IPS DF 6.9 (cell line): ENCODE measurements around the gene FAM228A.
"Not testable (repeated sequence)": the region's sequence is repeated elsewhere in the genome, so short reads cannot be mapped to it uniquely, and the experiment has no call there.

Experiments used
- DNase-seq: peaks from one replicate; pipeline ENCODE4 v3.0.0-alpha.2; 2013; ENCODE audit warnings: low read depth, low spot score
- H3K27ac ChIP-seq: one replicate; pipeline ENCODE4 v1.5.1; 2013; ENCODE audit warnings: low read length, control low read depth
- H3K27me3 ChIP-seq: 2 replicates; pipeline ENCODE4 v1.6.1; 2013; ENCODE audit warnings: mild to moderate bottlenecking, low read length; ENCODE audit not compliant: control insufficient read depth, insufficient read depth
- H3K36me3 ChIP-seq: 2 replicates; pipeline ENCODE4 v1.6.1; 2013; ENCODE audit warnings: low read length; ENCODE audit not compliant: control insufficient read depth, insufficient read depth
- H3K4me1 ChIP-seq: 2 replicates; pipeline ENCODE4 v1.6.1; 2013; ENCODE audit warnings: low read length; ENCODE audit not compliant: control insufficient read depth, insufficient read depth
- H3K4me3 ChIP-seq: 2 replicates; pipeline ENCODE4 v1.5.1; 2013; ENCODE audit warnings: mild to moderate bottlenecking, low read length
- H3K9me3 ChIP-seq: 2 replicates; pipeline ENCODE4 v1.6.1; 2013; ENCODE audit warnings: low read length, inconsistent platforms; ENCODE audit not compliant: control insufficient read depth, insufficient read depth
- WGBS: extraction: QIAGEN DNeasy Blood & Tissue Kit; methylation state at CpG from one replicate; pipeline ENCODE4 v1.1.7; 2013; ENCODE audit warnings: mixed read lengths, missing lambda C conversion rate; ENCODE audit not compliant: insufficient read length, insufficient coverage; 5-methylcytosine and 5-hydroxymethylcytosine counted together

The FAM228A gene

DNA sequence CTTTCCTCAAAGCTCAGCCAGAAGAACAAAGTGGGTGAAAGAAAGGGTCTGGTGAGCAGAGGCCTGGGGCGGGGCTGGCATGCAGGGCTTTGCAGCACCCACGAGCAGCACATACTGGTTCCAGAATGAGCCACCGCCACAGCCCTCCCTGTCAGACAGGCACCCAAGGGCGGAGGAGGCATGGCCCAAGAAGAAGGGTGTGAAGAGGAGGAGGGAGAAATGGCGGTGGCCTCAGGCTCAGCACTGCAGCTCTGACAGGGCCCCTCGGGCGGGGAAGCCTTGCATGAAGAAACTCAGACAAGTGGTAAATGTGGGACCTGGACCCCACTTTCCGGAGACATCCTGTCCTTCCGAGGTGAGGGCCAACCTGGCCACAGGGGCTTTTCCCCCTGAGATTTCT lies 15.7 kb downstream of the FAM228A start:
- no peak for DNase-seq
- Histone ChIP-seq H3K4me3 (no peak overlapping the region), H3K36me3 (no peaks in the 10 kb centered on the region), H3K27me3 (no peaks in the 10 kb centered on the region; the same call in 1 of the 2 replicates), H3K4me1 (no peaks in the 10 kb centered on the region), H3K27ac (no peak overlapping the region), H3K9me3 (no peaks in the 10 kb centered on the region)
- WGBS, result no CpG with 5 or more reads among the region's 9 CpGs

DNA sequence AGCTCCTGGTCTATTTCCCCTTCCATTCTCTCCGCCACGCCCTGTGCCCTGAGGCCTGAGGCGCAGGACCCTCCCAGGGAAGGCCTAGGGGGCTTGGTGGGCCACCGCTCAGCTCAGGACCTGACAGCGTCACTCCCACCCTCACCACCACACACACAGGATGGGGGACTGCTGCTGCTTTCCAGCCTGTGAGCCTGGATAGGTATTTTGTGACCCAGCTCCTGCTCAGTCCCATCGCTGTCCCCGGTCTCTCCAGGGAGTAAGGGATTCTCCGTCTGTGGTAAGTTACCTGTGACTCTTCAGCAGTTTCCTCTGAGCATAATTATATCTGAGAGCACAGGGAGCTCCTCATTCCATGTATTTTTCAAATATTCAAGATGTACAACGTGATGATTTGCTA lies 16.3 kb downstream of the FAM228A start:
- Histone ChIP-seq H3K27ac (no peak overlapping the region), H3K4me3 (no peak overlapping the region), H3K27me3 (no peaks in the 10 kb centered on the region; the same call in 1 of the 2 replicates), H3K9me3 (no peaks in the 10 kb centered on the region), H3K4me1 (no peaks in the 10 kb centered on the region), H3K36me3 (no peaks in the 10 kb centered on the region)
- no CpG with 5 or more reads among the region's 9 CpGs for WGBS
- DNase-seq, result no peak

DNA sequence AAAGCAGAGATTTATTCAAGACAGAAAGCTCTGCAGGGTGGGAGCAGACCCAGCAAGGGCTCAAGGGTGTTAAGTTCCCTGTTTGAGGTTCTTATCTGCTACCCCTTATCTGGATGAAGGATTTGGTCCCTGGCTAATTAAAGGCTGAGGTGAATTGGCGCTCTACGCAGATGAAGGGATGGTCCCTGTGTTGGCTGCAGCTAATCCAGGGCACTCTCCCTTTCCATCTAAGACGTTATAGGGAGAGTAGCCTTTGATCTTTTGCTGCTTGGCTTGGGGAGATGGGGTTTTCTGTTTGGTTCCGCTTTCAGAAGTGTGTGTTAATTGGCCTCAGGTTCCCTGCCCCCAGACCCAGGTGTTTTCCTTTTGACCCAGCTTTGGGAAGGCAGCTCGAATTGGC lies 17.0 kb downstream of the FAM228A start:
- no peak overlapping the region for H3K4me3 ChIP-seq
- no peaks in the 10 kb centered on the region; the same call in 1 of the 2 replicates for H3K27me3 ChIP-seq
- no peaks in the 10 kb centered on the region for H3K36me3 ChIP-seq
- H3K4me1 ChIP-seq, result no peaks in the 10 kb centered on the region
- no peak overlapping the region for H3K27ac ChIP-seq
- H3K9me3 ChIP-seq, result no peaks in the 10 kb centered on the region
- DNase-seq, result no peak
- no CpG with 5 or more reads among the region's 5 CpGs for whole genome bisulfite sequencing

DNA sequence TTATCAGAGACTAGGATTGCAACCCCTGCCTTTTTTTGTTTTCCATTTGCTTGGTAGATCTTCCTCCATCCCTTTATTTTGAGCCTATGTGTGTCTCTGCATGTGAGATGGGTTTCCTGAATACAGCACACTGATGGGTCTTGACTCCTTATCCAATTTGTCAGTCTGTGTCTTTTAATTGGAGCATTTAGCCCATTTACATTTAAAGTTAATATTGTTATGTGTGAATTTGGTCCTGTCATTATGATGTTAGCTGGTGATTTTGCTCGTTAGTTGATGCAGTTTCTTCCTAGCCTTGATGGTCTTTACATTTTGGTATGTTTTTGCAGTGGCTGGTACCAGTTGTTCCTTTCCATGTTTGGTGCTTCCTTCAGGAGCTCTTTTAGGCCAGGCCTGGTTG lies 22.4 kb downstream of the FAM228A start:
- H3K9me3 ChIP-seq, H3K36me3 ChIP-seq, DNase-seq, H3K4me3 ChIP-seq, H3K4me1 ChIP-seq, H3K27ac ChIP-seq, H3K27me3 ChIP-seq: not testable (repeated sequence)
- no CpG with 5 or more reads among the region's 1 CpG for WGBS

DNA sequence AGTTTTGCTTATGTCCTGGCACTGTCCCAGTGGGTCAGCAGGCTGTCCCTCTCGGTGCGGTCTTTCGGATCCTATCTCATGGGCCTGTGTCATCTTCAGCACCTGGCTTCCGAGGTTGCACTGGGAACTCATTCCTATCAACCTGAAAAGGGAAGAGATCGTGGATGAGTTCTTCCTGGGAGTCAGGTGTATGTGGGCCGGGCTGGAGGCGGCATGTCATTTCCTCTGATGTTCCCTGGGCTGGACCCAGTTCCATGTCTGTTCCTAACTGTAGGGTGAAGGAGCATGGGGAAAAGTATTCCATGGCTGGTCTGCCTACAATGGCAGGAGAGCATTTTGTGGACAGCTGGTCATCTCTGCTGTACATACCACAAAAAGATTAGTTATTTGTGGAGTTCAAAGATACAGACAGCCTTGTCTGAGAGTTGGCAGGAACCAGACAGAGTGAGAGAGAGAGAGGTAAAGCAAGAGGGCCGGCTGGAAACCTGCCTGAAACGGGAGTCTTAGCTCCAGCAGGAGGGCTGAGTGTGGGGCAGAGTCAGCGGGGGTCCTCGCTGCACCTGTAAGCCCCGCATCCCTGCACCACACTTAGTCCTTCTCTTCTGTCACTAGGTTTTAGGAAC lies 25.2 kb downstream of the FAM228A start:
- WGBS, result no CpG with 5 or more reads among the region's 12 CpGs
- Histone ChIP-seq H3K4me3 (no peak overlapping the region), H3K27ac (no peak overlapping the region), H3K36me3 (no peaks in the 10 kb centered on the region), H3K27me3 (no peaks in the 10 kb centered on the region), H3K9me3 (no peaks in the 10 kb centered on the region), H3K4me1 (no peaks in the 10 kb centered on the region)
- DNase-seq, result no peak

DNA sequence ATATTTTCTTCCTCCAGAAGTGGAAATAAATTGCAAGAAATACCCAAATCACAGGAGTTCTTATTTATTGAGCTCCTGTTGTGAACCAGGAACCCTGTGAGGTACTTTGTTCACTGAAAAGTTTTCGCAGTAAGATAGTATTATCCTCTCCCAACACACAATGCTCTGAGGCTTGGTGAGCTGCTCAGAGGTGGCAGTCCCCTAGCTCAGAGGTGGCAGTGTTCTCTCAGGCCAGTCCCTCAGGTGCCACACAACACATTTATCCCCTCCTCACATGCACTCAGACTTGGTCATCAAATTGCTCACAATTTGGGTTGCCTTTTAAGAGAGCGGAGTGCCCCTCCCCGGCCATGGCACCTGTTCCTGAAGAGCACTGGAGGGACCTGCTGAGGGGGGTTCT lies 25.9 kb downstream of the FAM228A start:
- Histone ChIP-seq H3K27me3 (no peaks in the 10 kb centered on the region), H3K4me1 (no peaks in the 10 kb centered on the region), H3K36me3 (no peaks in the 10 kb centered on the region), H3K27ac (no peak overlapping the region), H3K4me3 (no peak overlapping the region), H3K9me3 (no peaks in the 10 kb centered on the region)
- DNase-seq, result no peak
- WGBS, result no CpG with 5 or more reads among the region's 3 CpGs

DNA sequence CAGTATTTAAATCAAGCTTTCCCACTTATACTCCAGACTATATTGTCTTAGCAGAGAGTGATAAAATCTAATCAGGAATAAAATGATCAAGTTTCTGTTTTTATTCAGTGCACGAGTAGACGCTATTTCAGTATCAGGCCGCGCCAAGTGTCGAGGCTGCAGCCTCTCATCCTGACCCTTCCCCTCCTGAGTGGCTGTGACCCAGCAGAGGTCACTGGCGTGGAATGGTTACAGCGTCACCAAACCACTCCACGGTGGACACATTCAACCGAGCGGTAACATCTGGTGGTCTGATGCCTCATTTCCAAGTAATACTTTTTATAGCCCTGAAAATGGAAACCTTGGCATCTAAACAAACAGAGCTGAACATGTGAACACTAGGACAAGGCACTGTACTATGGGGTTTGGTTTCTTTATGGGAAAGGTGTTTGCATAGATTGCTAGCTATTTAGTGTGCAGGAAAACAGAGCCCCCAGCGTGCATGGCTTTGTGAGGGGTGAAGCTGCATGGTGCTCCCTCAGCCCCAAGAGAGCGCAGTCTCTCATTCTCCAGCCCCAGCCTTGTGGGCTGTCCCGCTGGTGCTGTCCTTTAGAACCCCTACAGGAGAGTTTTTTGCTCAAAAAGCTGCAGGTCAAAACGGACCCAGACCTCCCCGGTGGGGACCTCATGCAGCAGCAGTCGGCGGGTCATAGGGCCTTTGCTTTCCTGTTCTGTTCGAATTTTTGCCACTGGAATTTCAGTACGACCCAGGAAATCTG lies 28.4 kb downstream of the FAM228A start:
- no peaks in the 10 kb centered on the region; the same call in 1 of the 2 replicates for H3K4me1 ChIP-seq
- no peaks in the 10 kb centered on the region for H3K36me3 ChIP-seq
- H3K27ac ChIP-seq, result no peak overlapping the region
- DNase-seq, result no peak
- no peak overlapping the region for H3K4me3 ChIP-seq
- no peaks in the 10 kb centered on the region for H3K9me3 ChIP-seq
- no CpG with 5 or more reads among the region's 19 CpGs for WGBS
- no peaks in the 10 kb centered on the region for H3K27me3 ChIP-seq

DNA sequence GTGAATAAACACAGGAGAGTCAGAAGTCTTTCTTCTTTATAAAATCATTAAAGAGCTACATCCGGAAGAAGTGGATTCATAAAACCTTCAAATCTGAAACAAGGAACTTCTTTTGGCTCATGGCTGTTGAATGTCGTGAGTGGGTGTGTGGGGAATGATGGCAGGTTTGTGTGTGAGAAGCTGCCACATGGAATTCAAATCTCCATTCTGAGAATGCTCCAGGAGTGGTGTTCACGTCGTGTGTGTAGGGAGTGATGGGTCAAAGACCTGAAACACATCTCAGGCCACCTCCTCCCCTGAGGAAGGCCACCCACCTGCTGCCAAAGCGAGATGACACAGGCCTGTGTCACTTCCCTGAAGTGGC lies 28.9 kb downstream of the FAM228A start:
- Histone ChIP-seq H3K27me3 (no peaks in the 10 kb centered on the region), H3K27ac (no peak overlapping the region), H3K4me1 (no peaks in the 10 kb centered on the region; the same call in 1 of the 2 replicates), H3K36me3 (no peaks in the 10 kb centered on the region), H3K4me3 (no peak overlapping the region), H3K9me3 (no peaks in the 10 kb centered on the region)
- WGBS, result no CpG with 5 or more reads among the region's 5 CpGs
- no peak for DNase-seq

DNA sequence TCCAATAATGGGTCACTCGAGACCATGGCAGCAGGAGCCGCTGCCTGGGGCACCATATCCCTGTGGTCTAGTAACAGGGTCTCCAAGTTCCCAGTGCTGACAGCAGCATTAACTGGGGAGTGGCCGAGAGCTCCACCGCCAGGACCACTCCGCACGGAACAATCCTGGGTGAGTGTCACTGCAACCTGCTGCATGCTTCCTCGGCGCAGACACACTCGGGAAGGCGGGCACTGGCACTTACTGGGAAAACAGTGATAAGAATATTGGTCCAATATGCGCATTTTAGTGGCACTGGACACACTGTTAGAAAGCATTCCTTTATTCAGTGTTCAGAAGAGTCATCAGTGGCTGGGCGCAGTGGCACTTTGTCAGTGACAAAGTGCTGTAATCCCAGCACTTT lies 29.7 kb downstream of the FAM228A start:
- H3K9me3 ChIP-seq, result no peaks in the 10 kb centered on the region
- H3K4me1 ChIP-seq, result no peaks in the 10 kb centered on the region; the same call in 1 of the 2 replicates
- no CpG with 5 or more reads among the region's 12 CpGs for WGBS
- H3K27me3 ChIP-seq, result no peaks in the 10 kb centered on the region
- no peak overlapping the region for H3K4me3 ChIP-seq
- H3K27ac ChIP-seq, result no peak overlapping the region
- no peak for DNase-seq
- H3K36me3 ChIP-seq, result no peaks in the 10 kb centered on the region

DNA sequence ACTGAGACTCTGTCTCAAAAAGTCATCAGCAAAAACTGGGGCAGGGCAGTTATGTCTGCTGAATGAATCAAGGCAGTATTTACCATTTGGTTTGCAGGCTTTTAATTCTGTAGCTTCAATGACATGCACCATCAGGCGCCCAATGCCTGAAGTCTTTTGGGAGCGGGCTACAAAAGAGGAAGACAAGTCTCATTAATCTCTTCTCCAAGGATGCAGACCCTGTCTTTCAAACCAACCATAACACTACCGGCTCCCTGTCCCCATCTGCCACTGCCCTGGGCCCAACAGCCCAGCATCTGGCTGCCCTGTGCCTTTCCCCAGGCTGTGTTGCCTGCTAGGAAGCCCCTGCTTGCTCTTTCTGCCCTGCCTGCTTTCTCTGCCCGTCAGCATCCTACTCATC lies 30.3 kb downstream of the FAM228A start:
- H3K4me1 ChIP-seq, result no peaks in the 10 kb centered on the region; the same call in 1 of the 2 replicates
- no CpG with 5 or more reads among the region's 4 CpGs for WGBS
- DNase-seq, result no peak
- H3K4me3 ChIP-seq, result no peak overlapping the region
- H3K27ac ChIP-seq, result no peak overlapping the region
- H3K36me3 ChIP-seq, result no peaks in the 10 kb centered on the region
- no peaks in the 10 kb centered on the region for H3K27me3 ChIP-seq
- no peaks in the 10 kb centered on the region for H3K9me3 ChIP-seq

DNA sequence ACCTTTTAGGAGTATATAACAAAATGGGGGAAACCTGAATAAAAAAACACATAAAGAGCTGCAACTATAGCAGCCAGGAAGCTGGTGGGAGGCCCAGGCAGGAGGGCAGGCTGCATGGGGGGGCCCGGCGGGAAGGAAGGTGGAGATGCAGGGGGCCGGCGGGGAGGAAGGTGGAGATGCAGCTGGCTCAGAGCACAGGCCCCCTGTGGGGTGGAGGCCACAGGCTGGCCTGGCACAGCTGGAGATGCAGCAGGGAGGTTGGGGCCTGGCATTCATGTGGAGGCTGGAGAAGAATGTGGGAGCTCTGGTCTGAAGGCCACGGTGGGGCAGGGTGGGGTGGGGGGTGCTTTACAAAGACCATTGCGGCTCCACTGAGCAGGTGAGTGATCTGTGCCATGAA lies 31.4 kb downstream of the FAM228A start:
- Histone ChIP-seq H3K27me3 (no peaks in the 10 kb centered on the region), H3K9me3 (no peaks in the 10 kb centered on the region), H3K27ac (no peak overlapping the region), H3K36me3 (no peaks in the 10 kb centered on the region), H3K4me1 (no peaks in the 10 kb centered on the region; the same call in 1 of the 2 replicates), H3K4me3 (no peak overlapping the region)
- WGBS, result no CpG with 5 or more reads among the region's 6 CpGs
- no peak for DNase-seq
